ENCODE data around the gene BCL7A.

BCL7A gene

DNA sequence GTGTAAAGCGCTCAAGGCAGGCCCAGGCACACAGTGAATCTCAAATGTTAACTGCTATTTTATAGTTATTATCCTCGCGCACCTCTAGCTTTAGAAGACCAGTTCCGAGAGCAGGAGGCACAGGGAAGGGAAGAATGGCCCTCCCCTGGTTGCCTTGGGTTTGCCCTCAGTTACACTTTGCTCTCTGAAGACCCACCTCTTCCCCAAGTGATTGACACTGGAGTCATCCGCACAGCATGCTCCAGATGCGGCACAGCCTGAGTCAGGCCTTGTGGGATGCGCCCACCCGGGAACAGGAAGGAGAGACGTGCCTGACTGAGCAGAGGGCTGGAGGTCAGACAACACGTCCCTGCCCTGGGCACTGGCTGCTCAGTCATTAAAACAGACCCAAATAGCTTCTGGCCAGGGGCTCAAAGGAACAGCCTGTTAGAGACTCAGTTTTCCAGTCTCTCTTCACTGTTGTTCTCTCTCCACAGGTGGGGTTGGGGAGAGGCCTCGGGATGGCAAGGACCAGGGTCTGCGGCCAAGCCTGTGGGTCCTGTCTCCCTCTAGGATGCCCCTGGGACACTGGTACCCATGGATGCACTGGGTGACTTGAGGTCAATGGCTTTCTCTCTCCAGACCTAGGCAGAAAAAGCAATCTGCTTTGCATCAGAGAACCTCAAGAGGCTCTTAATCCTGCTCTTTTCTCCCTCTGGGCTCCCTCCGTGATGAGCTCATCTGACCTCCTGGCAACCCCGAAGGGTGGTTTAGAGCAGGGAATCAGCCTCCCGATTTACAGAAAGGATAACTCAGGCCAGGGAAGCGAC is 43.3 kb downstream of the BCL7A start:
- H3K36me3 Mint-ChIP-seq, result peaks cover 5% of the 10 kb centered on the region
- H3K4me1 Mint-ChIP-seq, result peaks cover 54% of the 10 kb centered on the region
- no peak for ATAC-seq

DNA sequence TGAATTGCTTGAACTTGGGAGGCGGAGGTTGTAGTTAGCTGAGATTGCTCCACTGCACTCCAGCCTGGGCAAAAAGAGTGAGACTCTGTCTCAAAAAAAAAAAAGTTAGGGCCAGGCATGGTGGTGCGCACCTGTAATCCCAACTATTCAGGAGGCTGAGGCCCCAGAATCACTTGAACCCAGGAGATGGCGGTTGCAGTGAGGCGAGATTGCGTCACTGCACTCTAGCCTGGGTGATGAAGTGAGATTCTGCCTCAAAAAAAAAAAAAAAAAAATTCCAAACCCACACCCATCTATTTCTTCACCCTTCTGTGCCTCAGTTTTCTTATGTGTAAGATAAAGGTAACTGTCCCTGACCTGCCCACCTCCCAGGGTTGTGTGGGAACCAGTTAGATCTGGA is 45.9 kb downstream of the BCL7A start:
- Mint-ChIP-seq H3K9me3 (no peaks in the 10 kb centered on the region), H3K27me3 (no peaks in the 10 kb centered on the region), H3K4me3 (peak overlapping the region; percentile 57), H3K36me3 (no peaks in the 10 kb centered on the region), H3K27ac (peak overlapping the region; percentile 78), H3K4me1 (peaks cover 54% of the 10 kb centered on the region)
- ATAC-seq, result no peak

More for the DNA sequence above, 43.3 kb downstream of the BCL7A start:
- no peaks in the 10 kb centered on the region for H3K9me3 Mint-ChIP-seq
- H3K27me3 Mint-ChIP-seq, result no peaks in the 10 kb centered on the region
- H3K27ac Mint-ChIP-seq, result no peak overlapping the region
- no peak overlapping the region for H3K4me3 Mint-ChIP-seq

DNA sequence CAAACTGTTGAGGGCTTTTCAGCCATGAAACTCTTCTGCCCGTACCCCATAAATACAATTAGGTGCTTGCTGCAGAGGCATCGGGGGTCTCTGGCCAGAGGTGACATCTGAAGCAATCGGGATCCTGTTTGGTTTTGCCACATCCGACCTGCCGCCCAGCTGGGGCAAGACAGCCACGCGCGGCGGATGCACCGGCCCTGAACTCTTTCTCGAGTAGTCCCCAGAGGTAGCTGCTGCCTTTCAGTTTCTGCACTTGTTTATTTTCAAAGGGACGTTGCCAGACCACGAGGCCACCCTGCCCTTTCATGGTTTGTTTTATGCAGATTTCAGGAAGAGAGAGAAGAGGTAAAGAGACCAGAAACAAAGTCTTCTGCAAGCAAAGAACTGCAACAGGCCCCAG is 46.3 kb downstream of the BCL7A start:
- H3K27me3 Mint-ChIP-seq, result no peaks in the 10 kb centered on the region
- H3K36me3 Mint-ChIP-seq, result no peaks in the 10 kb centered on the region
- peak overlapping the region; percentile 78 for H3K27ac Mint-ChIP-seq
- peak; percentile 99 for ATAC-seq
- no peaks in the 10 kb centered on the region for H3K9me3 Mint-ChIP-seq
- H3K4me1 Mint-ChIP-seq, result peaks cover 52% of the 10 kb centered on the region
- H3K4me3 Mint-ChIP-seq, result peak overlapping the region; percentile 57

DNA sequence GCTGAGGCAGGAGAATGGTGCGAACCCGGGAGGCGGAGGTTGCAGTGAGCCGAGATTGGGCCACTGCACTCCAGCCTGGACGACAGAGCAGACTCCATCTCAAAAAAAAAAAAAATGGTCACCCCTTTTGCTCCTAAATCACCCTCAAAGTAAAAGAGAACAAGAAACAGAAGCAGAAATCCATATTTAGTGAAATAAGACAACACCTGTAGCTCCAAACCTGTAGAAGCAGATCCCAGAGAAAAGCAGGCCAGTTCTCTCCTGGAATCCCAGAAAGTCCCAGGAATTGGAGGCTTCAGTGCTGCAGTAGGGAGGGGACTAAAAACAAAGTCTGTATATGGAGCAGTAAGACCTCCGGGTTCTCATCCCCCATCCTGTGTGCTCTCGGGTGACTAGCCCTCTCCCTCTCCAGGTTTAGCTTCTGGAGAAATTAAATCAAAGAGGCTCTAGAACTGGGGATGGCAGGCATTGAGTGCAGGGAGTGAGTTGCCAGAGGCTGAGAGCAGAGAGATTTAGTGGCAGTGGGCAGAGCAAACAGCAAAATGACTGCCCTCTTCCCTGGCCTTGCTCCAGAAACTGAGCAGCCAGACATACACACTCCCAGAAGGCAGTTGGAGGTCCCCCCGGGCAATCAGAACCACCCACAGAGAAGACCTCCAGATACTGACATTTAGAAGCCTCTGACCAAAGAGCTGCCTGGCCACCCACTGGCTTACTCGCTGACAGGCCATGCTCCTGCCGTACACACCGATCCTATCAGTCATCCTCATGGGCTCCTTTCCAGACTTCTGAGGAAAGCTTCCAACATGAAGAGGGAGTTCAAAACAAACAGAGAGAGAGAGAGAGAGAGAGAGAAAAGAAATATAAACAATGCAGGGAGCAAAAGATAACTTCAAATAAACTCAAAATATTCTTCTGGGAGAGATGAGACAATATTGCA is 50.6 kb downstream of the BCL7A start:
- no peak overlapping the region for H3K4me3 Mint-ChIP-seq
- no peaks in the 10 kb centered on the region for H3K36me3 Mint-ChIP-seq
- peaks cover 33% of the 10 kb centered on the region for H3K4me1 Mint-ChIP-seq
- no peak overlapping the region for H3K27ac Mint-ChIP-seq
- H3K9me3 Mint-ChIP-seq, result no peaks in the 10 kb centered on the region
- H3K27me3 Mint-ChIP-seq, result no peaks in the 10 kb centered on the region
- no peak for ATAC-seq

GRCh38 chr12:122073815-122074214 is 52.1 kb downstream of the BCL7A start:
- Mint-ChIP-seq H3K9me3 (no peaks in the 10 kb centered on the region), H3K4me3 (no peak overlapping the region), H3K27ac (no peak overlapping the region), H3K4me1 (peaks cover 24% of the 10 kb centered on the region), H3K36me3 (no peaks in the 10 kb centered on the region), H3K27me3 (no peaks in the 10 kb centered on the region)
- no peak for ATAC-seq

- no peaks in the 10 kb centered on the region for H3K36me3 Mint-ChIP-seq
- no peak overlapping the region for H3K27ac Mint-ChIP-seq
- no peaks in the 10 kb centered on the region for H3K9me3 Mint-ChIP-seq
- ATAC-seq, result no peak
- no peak overlapping the region for H3K4me3 Mint-ChIP-seq
- H3K4me1 Mint-ChIP-seq, result peaks cover 47% of the 10 kb centered on the region
- no peaks in the 10 kb centered on the region for H3K27me3 Mint-ChIP-seq
Observed at GRCh38 chr12:122076743-122077495, 55.2 kb downstream of the BCL7A start.

GRCh38 chr12:122078141-122079032 is 56.7 kb downstream of the BCL7A start, which contains the start of gene MLXIP:
TSS of gene MLXIP (plus strand) at chr12:122078756. CDS start at chr12:122078854, 98 bp downstream.
- peak within 1 kb of the TSS; percentile 65 for H3K27ac Mint-ChIP-seq
- peaks cover 61% of the 10 kb centered on the region for H3K4me1 Mint-ChIP-seq
- H3K4me3 Mint-ChIP-seq, result peak within 1 kb of the TSS; percentile 75
- H3K9me3 Mint-ChIP-seq, result no peaks in the 10 kb centered on the region
- ATAC-seq, result peak; percentile 96
- H3K36me3 Mint-ChIP-seq, result no peaks in the 10 kb centered on the region
- H3K27me3 Mint-ChIP-seq, result no peaks in the 10 kb centered on the region

- Mint-ChIP-seq H3K27me3 (no peaks in the 10 kb centered on the region), H3K36me3 (peaks cover 6% of the 10 kb centered on the region), H3K9me3 (no peaks in the 10 kb centered on the region), H3K4me3 (peak overlapping the region; percentile 75), H3K27ac (peak overlapping the region; percentile 65), H3K4me1 (peaks cover 68% of the 10 kb centered on the region)
- ATAC-seq, result no peak
Observed at GRCh38 chr12:122079033-122079531, 57.4 kb downstream of the BCL7A start.

- no peaks in the 10 kb centered on the region for H3K9me3 Mint-ChIP-seq
- peaks cover 10% of the 10 kb centered on the region for H3K36me3 Mint-ChIP-seq
- no peak for ATAC-seq
- peak overlapping the region; percentile 65 for H3K27ac Mint-ChIP-seq
- peaks cover 71% of the 10 kb centered on the region for H3K4me1 Mint-ChIP-seq
- H3K4me3 Mint-ChIP-seq, result peak overlapping the region; percentile 75
- no peaks in the 10 kb centered on the region for H3K27me3 Mint-ChIP-seq
Observed at GRCh38 chr12:122079532-122080081, 57.9 kb downstream of the BCL7A start.

DNA sequence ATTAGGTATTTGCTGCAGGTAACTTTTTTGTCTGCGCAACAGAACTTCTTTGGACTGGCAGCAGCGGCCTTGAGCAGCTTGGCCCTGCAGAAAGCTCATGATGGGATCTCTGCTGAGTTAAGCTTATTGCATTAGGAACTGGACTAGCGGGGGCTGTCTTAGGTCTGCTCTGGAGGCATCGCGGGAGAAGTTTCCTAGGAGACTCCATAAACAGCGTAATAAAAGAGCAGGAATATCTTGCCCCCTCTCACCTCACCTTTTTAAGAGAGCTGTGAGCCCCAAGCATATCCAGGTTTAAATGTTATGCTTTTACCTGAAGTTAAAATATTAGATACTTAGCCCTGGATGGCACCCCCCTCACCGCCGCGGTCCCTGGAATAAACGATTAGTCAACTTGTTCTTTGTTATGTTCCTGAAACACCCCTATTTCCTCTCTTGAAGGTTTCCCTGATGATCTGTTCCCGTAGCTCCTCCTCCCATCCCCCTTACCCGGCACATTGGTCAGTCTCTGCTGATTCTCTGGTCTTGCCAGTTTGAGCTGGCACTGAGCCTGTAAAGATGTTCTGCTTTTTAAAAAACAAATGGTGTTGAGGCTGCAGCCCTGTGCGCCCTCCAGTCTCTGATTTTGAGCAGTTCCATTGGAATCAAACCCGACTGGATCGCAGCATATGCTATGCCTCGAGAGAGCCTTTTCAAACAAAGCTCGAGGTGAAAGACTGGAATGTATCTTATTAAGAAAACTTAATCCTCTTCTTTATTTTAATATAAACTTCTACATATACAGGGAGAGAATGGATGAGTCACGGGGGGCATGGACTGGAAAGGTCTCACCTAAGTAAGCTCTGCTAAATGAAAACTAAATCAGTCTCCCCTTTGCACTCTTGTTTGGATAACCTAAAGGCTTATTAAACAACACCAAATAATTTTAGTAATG is 58.7 kb downstream of the BCL7A start:
- H3K36me3 Mint-ChIP-seq, result peaks cover 11% of the 10 kb centered on the region
- no peaks in the 10 kb centered on the region for H3K9me3 Mint-ChIP-seq
- peaks cover 72% of the 10 kb centered on the region for H3K4me1 Mint-ChIP-seq
- no peaks in the 10 kb centered on the region for H3K27me3 Mint-ChIP-seq
- no peak for ATAC-seq
- H3K4me3 Mint-ChIP-seq, result peak overlapping the region; percentile 75
- peak overlapping the region; percentile 65 for H3K27ac Mint-ChIP-seq

- Mint-ChIP-seq H3K4me1 (peaks cover 76% of the 10 kb centered on the region), H3K4me3 (peak overlapping the region; percentile 58), H3K36me3 (peaks cover 18% of the 10 kb centered on the region), H3K27me3 (no peaks in the 10 kb centered on the region), H3K9me3 (no peaks in the 10 kb centered on the region), H3K27ac (peak overlapping the region; percentile 65)
- ATAC-seq, result no peak
Observed at GRCh38 chr12:122081083-122081696, 59.5 kb downstream of the BCL7A start.

DNA sequence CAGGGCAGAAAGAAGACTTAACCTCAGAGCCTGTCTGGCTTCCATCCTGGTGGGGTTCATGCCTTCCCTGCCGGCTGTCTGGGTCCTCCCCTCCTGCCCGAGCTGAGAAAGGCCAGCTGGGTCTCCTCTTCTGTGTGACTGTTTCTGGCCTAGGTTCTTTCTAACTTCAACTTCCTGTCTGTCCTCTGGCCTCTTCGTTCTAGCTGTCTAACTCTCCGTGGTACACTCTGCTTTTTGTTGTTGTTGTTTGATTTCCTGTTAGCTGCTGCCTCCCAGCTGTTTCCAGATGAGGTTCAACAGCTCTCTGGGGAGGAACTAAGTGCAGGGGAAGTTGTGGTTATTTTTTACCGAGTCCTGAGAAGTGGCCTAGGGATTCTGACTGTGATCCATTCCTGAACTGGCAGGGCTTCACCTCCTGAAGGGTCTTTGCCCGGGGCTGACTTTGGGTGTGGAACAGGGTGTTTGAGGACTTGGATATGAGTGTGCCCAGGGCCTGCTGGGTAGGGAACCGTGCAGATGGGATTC is 60.1 kb downstream of the BCL7A start:
- Mint-ChIP-seq H3K4me3 (peak overlapping the region; percentile 58), H3K27ac (peak overlapping the region; percentile 65), H3K36me3 (peaks cover 19% of the 10 kb centered on the region), H3K4me1 (peaks cover 76% of the 10 kb centered on the region), H3K27me3 (no peaks in the 10 kb centered on the region), H3K9me3 (no peaks in the 10 kb centered on the region)
- ATAC-seq, result peak; percentile 53

Measured in stimulated activated memory B cell treated with anti-CD40 and anti-IgM and Interleukin-4, amounts not matched to agents 10 μg/mL and 1 μg/mL and 100 μg/mL, for 72 hours (primary cell).